HepG2 (cell line): ENCODE data around the gene GGA1. TPM values are rescaled to one million over a fixed set of nuclear protein-coding genes. Genes with fewer than 3 reads are reported as not detected.

Source experiments
- CAMTA2 ChIP-seq: sonication (generic); formaldehyde crosslinking; IDR thresholded peaks from 2 replicates; pipeline ENCODE4 v1.4.0; 2020; ENCODE audit warnings: mild to moderate bottlenecking, missing genetic modification reagents, borderline replicate concordance
- ELF1 ChIP-seq: sonication (generic); formaldehyde crosslinking; IDR thresholded peaks from 2 replicates; pipeline ENCODE4 v1.4.0; 2020; ENCODE audit warnings: missing genetic modification reagents
- HOXA5 ChIP-seq: sonication (generic); formaldehyde crosslinking; IDR thresholded peaks from 2 replicates; pipeline ENCODE4 v1.4.0; 2020; ENCODE audit warnings: missing genetic modification reagents
- KDM1A ChIP-seq: IDR thresholded peaks from 2 replicates; pipeline ENCODE4 v1.6.1; 2016; ENCODE audit warnings: missing compliant biosample characterization
- KLF16 ChIP-seq, 2 experiments: sonication (generic) in 1 of 2; formaldehyde crosslinking in 1 of 2; IDR thresholded peaks; 2 replicates each; pipeline versions ENCODE4 v1.6.1 to v1.8.0; 2016 to 2023; ENCODE audit warnings: missing genetic modification reagents in 2 of 2, missing compliant biosample characterization in 1 of 2
- MIXL1 ChIP-seq: IDR thresholded peaks from 2 replicates; pipeline ENCODE4 v1.6.1; 2016
- MTERF4 ChIP-seq: sonication (generic); formaldehyde crosslinking; IDR thresholded peaks from 2 replicates; pipeline ENCODE4 v1.8.0; 2023; ENCODE audit warnings: mild to moderate bottlenecking, missing genetic modification reagents
- MYNN ChIP-seq: sonication (generic); formaldehyde crosslinking; IDR thresholded peaks from 2 replicates; pipeline ENCODE4 v1.4.0; 2020; ENCODE audit warnings: mild to moderate bottlenecking, low read depth, missing genetic modification reagents
- NFAT5 ChIP-seq: sonication (generic); formaldehyde crosslinking; IDR thresholded peaks from 2 replicates; pipeline ENCODE4 v1.4.0; 2020; ENCODE audit warnings: missing genetic modification reagents
- NONO ChIP-seq, 2 experiments: fragments of 450-650 bp in 1 of 2; sonication (generic) in 1 of 2; formaldehyde crosslinking in 1 of 2; IDR thresholded peaks in 1 of 2; conservative IDR thresholded peaks in 1 of 2; 2 replicates each; pipeline versions ENCODE4 v1.6.1 to v1.8.0; 2017 to 2022; ENCODE audit warnings: mild to moderate bottlenecking in 1 of 2, missing genetic modification reagents in 1 of 2, moderate library complexity in 1 of 2
- PITX1 ChIP-seq: sonication (generic); formaldehyde crosslinking; IDR thresholded peaks from 2 replicates; pipeline ENCODE4 v1.5.1; 2020; ENCODE audit warnings: mild to moderate bottlenecking, missing genetic modification reagents
- PPARG ChIP-seq: conservative IDR thresholded peaks from 2 replicates; pipeline ENCODE4 v1.6.1; 2016; ENCODE audit warnings: missing biosample characterization, missing genetic modification reagents
- PREB ChIP-seq: sonication (generic); formaldehyde crosslinking; IDR thresholded peaks from 2 replicates; pipeline ENCODE4 v1.4.0; 2020; ENCODE audit warnings: missing genetic modification reagents
- SIX4 ChIP-seq: sonication (generic); formaldehyde crosslinking; IDR thresholded peaks from 2 replicates; pipeline ENCODE4 v1.4.0; 2020; ENCODE audit warnings: missing genetic modification reagents
- SNAPC2 ChIP-seq: sonication (generic); formaldehyde crosslinking; IDR thresholded peaks from 2 replicates; pipeline ENCODE4 v1.8.1; 2022; ENCODE audit warnings: mild to moderate bottlenecking, missing genetic modification reagents
- TCF7 ChIP-seq: sonication (generic); IDR thresholded peaks from 2 replicates; pipeline ENCODE4 v1.6.1; 2016; ENCODE audit warnings: antibody characterized with exemption, low read depth
- ZBTB1 ChIP-seq: sonication (generic); formaldehyde crosslinking; IDR thresholded peaks from 2 replicates; pipeline ENCODE4 v1.4.0; 2020; ENCODE audit warnings: missing genetic modification reagents, borderline replicate concordance
- ZNF138 ChIP-seq: sonication (generic); formaldehyde crosslinking; IDR thresholded peaks from 2 replicates; pipeline ENCODE4 v1.5.0; 2020; ENCODE audit warnings: mild to moderate bottlenecking, low read depth, missing genetic modification reagents
- ZNF362 ChIP-seq: sonication (generic); formaldehyde crosslinking; IDR thresholded peaks from 2 replicates; pipeline ENCODE4 v1.4.0; 2020; ENCODE audit warnings: missing genetic modification reagents, mild to moderate bottlenecking, borderline replicate concordance
- ZNF430 ChIP-seq: sonication (generic); formaldehyde crosslinking; IDR thresholded peaks from 2 replicates; pipeline ENCODE4 v1.9.0; 2021; ENCODE audit warnings: mild to moderate bottlenecking, missing genetic modification reagents
- ZNF549 ChIP-seq: sonication (generic); formaldehyde crosslinking; IDR thresholded peaks from 2 replicates; pipeline ENCODE4 v1.5.0; 2020; ENCODE audit warnings: missing genetic modification reagents
- ZNF766 ChIP-seq: sonication (generic); formaldehyde crosslinking; IDR thresholded peaks from 2 replicates; pipeline ENCODE4 v1.5.0; 2020; ENCODE audit warnings: missing genetic modification reagents, borderline replicate concordance
- polyA plus RNA-seq, 8 experiments: library from polyadenylated mRNA; depleted of rRNA in 3 of 8; stranded (reverse) in 7 of 8; unstranded in 1 of 8; fragments of >200 nt; fragmentation: Illumina TruSeq in 4 of 8; extraction: Trizol in 4 of 8; gene quantifications; 2 replicates each; pipeline versions ENCODE4 v1.2.1 to v1.2.3, GENCODE V29; 2011 to 2016; ENCODE audit warnings: low read depth in 4 of 8, missing spikeins in 1 of 8, mixed read lengths in 1 of 8; ENCODE audit not compliant: insufficient read depth in 1 of 8
- total RNA-seq, 5 experiments: library from RNA; depleted of rRNA; stranded (reverse); fragments of >200 nt; fragmentation: Illumina TruSeq; extraction: Trizol; gene quantifications; 2 replicates each; pipeline ENCODE4 v1.2.3, GENCODE V29; 2016; ENCODE audit warnings: low read depth in 1 of 5

Gene GGA1
- total and polyA plus RNA-seq, 2 of the 13 experiments (the other 11 are each of a cell fraction or from before 2014, with no cell fraction given): 29.1 to 87.2 TPM

- TF ChIP-seq MYNN (CRISPR knock-in tag) (no peak), NONO (IDR thresholded peaks at IDR 0.05) (no peak), NONO (CRISPR knock-in tag; conservative IDR thresholded peaks at IDR 0.05) (no peak), ZNF138 (CRISPR knock-in tag) (no peak), PREB (CRISPR knock-in tag) (no peak), ZNF549 (no peak), MTERF4 (CRISPR knock-in tag) (no peak), PITX1 (CRISPR knock-in tag) (no peak), SNAPC2 (no peak), ZBTB1 (CRISPR knock-in tag) (no peak), MIXL1 (no peak), ZNF362 (CRISPR knock-in tag) (peak; percentile 87), ZNF430 (no peak), TCF7 (no peak), KDM1A (CRISPR knock-in tag) (no peak; the same call in 1 of the 2 replicates), CAMTA2 (no peak), HOXA5 (CRISPR knock-in tag) (no peak), ZNF766 (CRISPR knock-in tag) (no peak), SIX4 (CRISPR knock-in tag) (no peak), NFAT5 (CRISPR knock-in tag) (no peak), ELF1 (peak; percentile 36; the same call in 1 of the 2 replicates), PPARG (no peak), KLF16 (CRISPR knock-in tag; IDR thresholded peaks at IDR 0.05) (peak in 1 of 2 experiments; percentile 62; a peak in 1 of 4 replicates)
Observed at GRCh38 chr22:37607010-37607934, 1.4 kb upstream of the GGA1 start (continued).
